Measurements from ENCODE around the gene CLASP2. TPM values are rescaled to one million over a fixed set of nuclear protein-coding genes. Genes with fewer than 3 reads are reported as not detected.
"Not testable (repeated sequence)": the region's sequence is repeated elsewhere in the genome, so short reads cannot be mapped to it uniquely, and the experiment has no call there.

CLASP2 gene
- total and polyA plus RNA-seq, 7 experiments from 2014 or later: 7.4 to 83.8 (median 70.5) TPM

DNA sequence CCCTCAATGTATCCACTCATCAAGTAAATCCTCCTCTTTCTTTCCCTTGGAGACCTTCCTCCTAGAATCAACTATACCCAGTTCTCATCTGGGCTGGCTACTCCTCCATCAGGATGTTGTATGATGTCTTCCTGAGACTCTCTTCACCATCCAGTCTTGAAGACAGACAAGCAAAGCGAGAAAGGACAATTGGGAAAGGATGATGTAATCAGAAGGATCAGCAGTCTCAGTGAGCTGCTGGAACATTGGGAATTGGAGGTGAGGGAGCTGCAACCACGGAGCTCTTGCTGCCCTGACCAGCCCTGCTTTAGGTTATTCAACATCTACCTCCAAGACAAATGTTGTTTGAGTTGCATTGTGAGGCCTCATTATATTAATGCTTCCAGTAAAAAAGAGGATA is 229.8 kb downstream of the CLASP2 start:
- ChIA-PET CTCF (no interaction called here), POLR2A (interaction anchor here (1.2 kb wide), 1 partner anchor 9 kb away, joined by 3 read pairs; no protein-coding TSS in a partner anchor)
- Histone ChIP-seq H3K4me1 (ENCODE audit: control insufficient read depth in 2 of 2, insufficient read depth in 2 of 2, low read length in 2 of 2) (no peaks in the 10 kb centered on the region), H3K4me3 (ENCODE audit: low read length) (no peak overlapping the region), H3K9me3 (ENCODE audit: control insufficient read depth in 2 of 3, low read length in 3 of 3) (no peaks in the 10 kb centered on the region), H3K27me3 (ENCODE audit: control insufficient read depth in 2 of 2, insufficient read depth in 2 of 2, low read length in 2 of 2) (no peaks in the 10 kb centered on the region), H3K36me3 (ENCODE audit: control insufficient read depth in 2 of 3, insufficient read depth in 3 of 3, low read length in 3 of 3) (no peaks in the 10 kb centered on the region), H3K27ac (ENCODE audit: low read depth, low read length) (no peak overlapping the region)
- DNase-seq (no peak), ATAC-seq (no peak)
- intact Hi-C loops (cut with micrococcal nuclease): no loop called here
- Mint-ChIP-seq H3K4me1 (peaks cover 0 to 2% (median 0%) of the 10 kb centered on the region in 7 donors), H3K9me3 (peaks cover 0 to 5% (median 2%) of the 10 kb centered on the region in 11 donors), H3K27ac (no peak overlapping the region), H3K4me3 (no peak overlapping the region), H3K27me3 (no peaks in the 10 kb centered on the region), H3K36me3 (peaks cover 0 to 26% (median 22%) of the 10 kb centered on the region in 5 donors)

DNA sequence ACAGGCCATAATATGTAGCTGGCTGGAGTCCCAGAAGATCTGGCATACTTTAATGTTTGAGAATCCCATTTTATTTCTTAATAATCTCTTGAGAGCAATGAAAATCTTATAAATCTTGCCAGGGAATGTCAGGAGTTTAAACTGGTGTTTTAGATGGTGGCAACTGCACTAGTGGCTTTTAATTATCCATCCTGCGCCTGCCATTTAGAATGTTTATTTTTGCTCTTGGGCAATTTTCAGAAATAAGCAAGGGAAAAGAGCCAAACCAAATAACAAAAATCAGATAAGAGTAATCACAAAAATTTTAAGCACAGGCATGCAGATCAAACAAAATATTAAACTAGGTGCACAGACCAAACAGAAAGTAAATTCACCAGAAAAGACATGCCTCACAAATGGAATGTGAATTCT is 235.9 kb downstream of the CLASP2 start:
- ATAC-seq: no peak
- intact Hi-C loops (cut with micrococcal nuclease): no loop called here
- POLR2A ChIA-PET: no interaction called here

DNA sequence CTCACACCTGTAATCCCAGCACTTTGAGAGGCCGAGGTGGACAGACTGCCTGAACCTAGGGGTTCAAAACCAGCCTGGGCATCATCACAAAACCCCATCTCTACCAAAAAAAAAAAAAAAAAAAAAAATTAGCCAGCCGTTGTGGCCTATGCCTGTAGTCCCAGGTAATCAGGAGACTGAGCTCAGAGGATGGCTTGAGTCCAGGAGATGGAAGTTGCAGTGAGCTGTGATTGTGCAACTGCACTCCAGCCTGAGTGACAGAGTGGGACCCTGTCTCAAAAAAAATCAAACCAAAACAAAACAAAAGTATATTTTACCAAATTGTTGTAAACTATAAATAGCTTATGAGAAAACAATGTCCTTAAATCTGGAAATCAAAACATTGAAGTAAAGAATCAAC is 243.2 kb downstream of the CLASP2 start:
- Mint-ChIP-seq H3K36me3 (peaks cover 0 to 5% (median 0%) of the 10 kb centered on the region in 5 donors), H3K9me3 (peaks cover 0 to under 1% (median 0%) of the 10 kb centered on the region in 11 donors), H3K4me1 (peaks cover 0 to 5% (median 0%) of the 10 kb centered on the region in 7 donors), H3K27ac (no peak overlapping the region), H3K27me3 (no peaks in the 10 kb centered on the region), H3K4me3 (no peak overlapping the region)
- Histone ChIP-seq H3K4me3 (ENCODE audit: low read length) (no peak overlapping the region), H3K27ac (ENCODE audit: low read depth, low read length) (no peak overlapping the region), H3K36me3 (ENCODE audit: control insufficient read depth in 2 of 3, insufficient read depth in 3 of 3, low read length in 3 of 3) (no peaks in the 10 kb centered on the region), H3K27me3 (ENCODE audit: control insufficient read depth in 2 of 2, insufficient read depth in 2 of 2, low read length in 2 of 2) (no peaks in the 10 kb centered on the region), H3K9me3 (ENCODE audit: control insufficient read depth in 2 of 3, low read length in 3 of 3) (no peaks in the 10 kb centered on the region), H3K4me1 (ENCODE audit: control insufficient read depth in 2 of 2, insufficient read depth in 2 of 2, low read length in 2 of 2) (no peaks in the 10 kb centered on the region)
- ChIA-PET CTCF (interaction anchor here (0.6 kb wide), 1 partner anchor 103 kb away, joined by 6 read pairs; no protein-coding TSS in a partner anchor), POLR2A (interaction anchor here (1.2 kb wide), 1 partner anchor 33 kb away, joined by 3 read pairs; no protein-coding TSS in a partner anchor)
- DNase-seq (no peak), ATAC-seq (no peak)
- intact Hi-C loops (cut with micrococcal nuclease): no loop called here

More for the DNA sequence above, 235.9 kb downstream of the CLASP2 start:
- H3K27ac ChIP-seq (ENCODE audit: low read depth, low read length): no peak overlapping the region
- H3K27me3 ChIP-seq (ENCODE audit: control insufficient read depth in 2 of 2, insufficient read depth in 2 of 2, low read length in 2 of 2): no peaks in the 10 kb centered on the region
- Mint-ChIP-seq H3K9me3 (peaks cover 0 to 6% (median 4%) of the 10 kb centered on the region in 11 donors), H3K4me1 (no peaks in the 10 kb centered on the region), H3K27ac (no peak overlapping the region), H3K27me3 (no peaks in the 10 kb centered on the region), H3K4me3 (no peak overlapping the region), H3K36me3 (peaks cover 0 to 13% (median 11%) of the 10 kb centered on the region in 5 donors)
- H3K9me3 ChIP-seq (ENCODE audit: control insufficient read depth in 2 of 3, low read length in 3 of 3): no peaks in the 10 kb centered on the region
- no peak for DNase-seq
- CTCF ChIA-PET: no interaction called here
- no peaks in the 10 kb centered on the region for H3K4me1 ChIP-seq (ENCODE audit: control insufficient read depth in 2 of 2, insufficient read depth in 2 of 2, low read length in 2 of 2)
- H3K36me3 ChIP-seq (ENCODE audit: control insufficient read depth in 2 of 3, insufficient read depth in 3 of 3, low read length in 3 of 3): no peaks in the 10 kb centered on the region
- H3K4me3 ChIP-seq (ENCODE audit: low read length): no peak overlapping the region

DNA sequence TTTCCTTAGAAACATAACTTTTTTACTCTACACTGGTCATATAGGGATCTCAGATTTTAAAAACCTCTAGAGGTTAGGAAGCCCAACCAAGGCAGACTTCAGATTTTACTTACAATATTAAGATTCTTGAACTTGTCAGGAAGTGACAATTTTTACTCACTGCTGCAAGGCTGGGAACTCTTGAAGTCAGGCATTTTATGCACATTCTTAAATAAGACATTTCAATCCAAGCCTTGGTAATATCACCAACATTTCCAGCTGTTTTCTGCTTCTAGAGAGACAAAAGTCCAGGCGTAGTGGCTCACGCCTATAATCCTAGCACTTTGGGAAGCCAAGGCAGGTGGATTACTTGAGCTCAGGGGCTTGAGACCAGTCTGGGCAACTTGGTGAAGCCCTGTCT is 244.2 kb downstream of the CLASP2 start:
- CTCF ChIA-PET: no interaction called here
- POLR2A ChIA-PET: no interaction called here

DNA sequence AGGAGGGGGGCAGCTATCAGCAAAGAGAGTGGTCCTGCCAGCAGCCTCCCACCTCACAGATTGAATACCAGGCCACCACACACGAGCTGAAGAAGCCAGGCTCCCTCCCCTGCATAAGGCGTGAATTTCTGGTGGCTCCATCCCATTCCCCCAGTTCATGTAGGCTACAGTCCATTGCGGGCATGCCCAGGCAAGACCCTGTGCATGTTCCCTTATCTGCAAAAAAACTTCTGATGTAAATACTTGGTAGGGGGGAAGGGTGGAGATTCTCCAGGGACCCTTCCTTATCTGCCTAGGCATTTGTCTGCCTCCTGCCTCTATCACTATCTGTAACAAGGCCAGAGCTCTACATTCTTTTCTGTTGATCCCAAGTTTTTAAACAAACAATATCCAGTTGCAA is 250.3 kb downstream of the CLASP2 start:
- no peaks in the 10 kb centered on the region for H3K36me3 ChIP-seq (ENCODE audit: control insufficient read depth in 2 of 3, insufficient read depth in 3 of 3, low read length in 3 of 3)
- no peak overlapping the region for H3K27ac Mint-ChIP-seq
- H3K36me3 Mint-ChIP-seq: peaks cover 7 to 44% (median 33%) of the 10 kb centered on the region in 5 donors
- DNase-seq (no peak), ATAC-seq (no peak)
- H3K9me3 Mint-ChIP-seq: peaks cover 0 to 21% (median 6%) of the 10 kb centered on the region in 11 donors
- H3K27me3 ChIP-seq (ENCODE audit: control insufficient read depth in 2 of 2, insufficient read depth in 2 of 2, low read length in 2 of 2): no peaks in the 10 kb centered on the region
- H3K27me3 Mint-ChIP-seq: no peaks in the 10 kb centered on the region
- H3K4me3 Mint-ChIP-seq: no peak overlapping the region
- H3K4me3 ChIP-seq (ENCODE audit: low read length): no peak overlapping the region
- H3K9me3 ChIP-seq (ENCODE audit: control insufficient read depth in 2 of 3, low read length in 3 of 3): no peaks in the 10 kb centered on the region
- H3K4me1 ChIP-seq (ENCODE audit: control insufficient read depth in 2 of 2, insufficient read depth in 2 of 2, low read length in 2 of 2): no peaks in the 10 kb centered on the region
- intact Hi-C loops (cut with micrococcal nuclease): no loop called here
- peaks cover 0 to 1% (median 0%) of the 10 kb centered on the region in 7 donors for H3K4me1 Mint-ChIP-seq
- no peak overlapping the region for H3K27ac ChIP-seq (ENCODE audit: low read depth, low read length)
- ChIA-PET POLR2A (no interaction called here), CTCF (no interaction called here)

More for the DNA sequence above, 244.2 kb downstream of the CLASP2 start:
- no peaks in the 10 kb centered on the region for H3K27me3 ChIP-seq (ENCODE audit: control insufficient read depth in 2 of 2, insufficient read depth in 2 of 2, low read length in 2 of 2)
- Mint-ChIP-seq H3K4me1 (peaks cover 0 to 5% (median 0%) of the 10 kb centered on the region in 7 donors), H3K9me3 (no peaks in the 10 kb centered on the region), H3K27me3 (no peaks in the 10 kb centered on the region), H3K36me3 (peaks cover 0 to 4% (median 0%) of the 10 kb centered on the region in 5 donors), H3K4me3 (no peak overlapping the region), H3K27ac (no peak overlapping the region)
- H3K4me1 ChIP-seq (ENCODE audit: control insufficient read depth in 2 of 2, insufficient read depth in 2 of 2, low read length in 2 of 2): no peaks in the 10 kb centered on the region
- H3K4me3 ChIP-seq (ENCODE audit: low read length): no peak overlapping the region
- DNase-seq (no peak), ATAC-seq (no peak)
- intact Hi-C loops (cut with micrococcal nuclease): no loop called here
- no peak overlapping the region for H3K27ac ChIP-seq (ENCODE audit: low read depth, low read length)
- no peaks in the 10 kb centered on the region for H3K36me3 ChIP-seq (ENCODE audit: control insufficient read depth in 2 of 3, insufficient read depth in 3 of 3, low read length in 3 of 3)
- no peaks in the 10 kb centered on the region for H3K9me3 ChIP-seq (ENCODE audit: control insufficient read depth in 2 of 3, low read length in 3 of 3)

DNA sequence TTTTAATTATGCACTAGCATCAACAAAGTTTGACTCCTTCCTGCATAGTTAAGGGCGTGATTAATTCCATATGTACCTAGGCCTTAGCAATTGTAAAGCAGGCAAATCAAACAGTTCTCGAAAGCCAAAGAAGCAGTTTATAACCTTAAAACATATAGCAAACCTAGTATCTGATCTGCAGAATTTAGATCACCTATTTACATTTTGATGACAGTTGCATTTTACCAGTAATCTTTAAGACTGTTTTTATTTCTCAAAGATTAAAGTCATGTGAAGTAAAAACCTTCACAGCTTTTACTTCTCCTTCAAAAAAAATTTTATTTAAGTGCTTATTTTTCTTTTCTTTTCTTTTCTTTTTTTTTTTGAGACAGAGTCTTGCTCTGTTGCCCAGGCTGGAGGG is 257.0 kb downstream of the CLASP2 start:
- no peaks in the 10 kb centered on the region for H3K4me1 Mint-ChIP-seq
- no peak for DNase-seq
- Histone ChIP-seq H3K4me3 (ENCODE audit: low read length) (no peak overlapping the region), H3K27ac (ENCODE audit: low read depth, low read length) (no peak overlapping the region), H3K9me3 (ENCODE audit: control insufficient read depth in 2 of 3, low read length in 3 of 3) (peaks cover 0 to 14% (median 0%) of the 10 kb centered on the region in 3 experiments), H3K4me1 (ENCODE audit: control insufficient read depth in 2 of 2, insufficient read depth in 2 of 2, low read length in 2 of 2) (no peaks in the 10 kb centered on the region), H3K27me3 (ENCODE audit: control insufficient read depth in 2 of 2, insufficient read depth in 2 of 2, low read length in 2 of 2) (no peaks in the 10 kb centered on the region), H3K36me3 (ENCODE audit: control insufficient read depth in 2 of 3, insufficient read depth in 3 of 3, low read length in 3 of 3) (no peaks in the 10 kb centered on the region)
- intact Hi-C loops (cut with micrococcal nuclease): no loop called here
- peaks cover 0 to 58% (median 23%) of the 10 kb centered on the region in 11 donors for H3K9me3 Mint-ChIP-seq
- ATAC-seq: no peak
- ChIA-PET POLR2A (interaction anchor here (0.6 kb wide), 1 partner anchor 23 kb away, joined by 3 read pairs; no protein-coding TSS in a partner anchor), CTCF (no interaction called here)
- H3K27ac Mint-ChIP-seq: no peak overlapping the region
- H3K27me3 Mint-ChIP-seq: no peaks in the 10 kb centered on the region
- peaks cover 0 to 53% (median 41%) of the 10 kb centered on the region in 5 donors for H3K36me3 Mint-ChIP-seq
- H3K4me3 Mint-ChIP-seq: no peak overlapping the region

DNA sequence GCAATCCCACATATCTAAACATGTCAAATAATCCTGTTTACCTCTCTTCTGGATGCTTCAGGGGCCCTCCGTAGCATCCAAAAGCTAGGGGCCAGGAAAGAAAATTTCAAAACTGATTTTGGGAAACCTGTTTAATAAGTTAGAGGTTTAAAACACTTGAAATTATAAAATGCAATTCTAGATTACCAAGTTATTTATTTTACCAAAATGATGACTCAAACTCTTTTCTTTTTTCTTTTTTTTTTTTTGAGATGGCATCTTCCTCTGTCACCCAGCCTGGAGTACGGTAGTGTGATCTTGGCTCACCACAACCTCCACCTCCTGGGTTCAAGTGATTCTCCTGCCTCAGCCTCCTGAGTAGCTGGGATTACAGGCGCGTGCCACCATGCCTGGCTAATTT is 258.5 kb downstream of the CLASP2 start:
- H3K9me3 ChIP-seq (ENCODE audit: control insufficient read depth in 2 of 3, low read length in 3 of 3): peaks cover 0 to 14% (median 0%) of the 10 kb centered on the region in 3 experiments
- CTCF ChIA-PET; H3K27ac ChIP-seq (ENCODE audit: low read depth, low read length); H3K27me3 ChIP-seq (ENCODE audit: control insufficient read depth in 2 of 2, insufficient read depth in 2 of 2, low read length in 2 of 2); H3K4me3 Mint-ChIP-seq; intact Hi-C loops (cut with micrococcal nuclease); H3K4me3 ChIP-seq (ENCODE audit: low read length); POLR2A ChIA-PET; ATAC-seq; H3K36me3 ChIP-seq (ENCODE audit: control insufficient read depth in 2 of 3, insufficient read depth in 3 of 3, low read length in 3 of 3); H3K27me3 Mint-ChIP-seq; H3K4me1 Mint-ChIP-seq; H3K4me1 ChIP-seq (ENCODE audit: control insufficient read depth in 2 of 2, insufficient read depth in 2 of 2, low read length in 2 of 2); DNase-seq; H3K27ac Mint-ChIP-seq: not testable (repeated sequence)
- peaks cover 4 to 47% (median 37%) of the 10 kb centered on the region in 5 donors for H3K36me3 Mint-ChIP-seq
- peaks cover 0 to 70% (median 23%) of the 10 kb centered on the region in 11 donors for H3K9me3 Mint-ChIP-seq
